ES-I3 (cell line): Measurements from ENCODE around the gene CCL20.

Experiments used
- H3K36me3 ChIP-seq: 2 replicates; pipeline ENCODE4 v1.6.1; 2013; ENCODE audit warnings: mild to moderate bottlenecking, low read length, control low read depth, moderate library complexity; ENCODE audit not compliant: insufficient read depth
- H3K4me1 ChIP-seq: 2 replicates; pipeline ENCODE4 v1.6.1; 2013; ENCODE audit warnings: mild to moderate bottlenecking, control low read depth, low read length; ENCODE audit not compliant: insufficient read depth
- H3K9ac ChIP-seq: 2 replicates; pipeline ENCODE4 v1.6.1; 2013; ENCODE audit warnings: low read depth, mild to moderate bottlenecking, low read length, moderate library complexity
- H3K9me3 ChIP-seq: 2 replicates; pipeline ENCODE4 v1.6.1; 2013; ENCODE audit warnings: mild to moderate bottlenecking, low read length, moderate library complexity; ENCODE audit not compliant: control insufficient read depth, insufficient read depth

The CCL20 gene, protein sequence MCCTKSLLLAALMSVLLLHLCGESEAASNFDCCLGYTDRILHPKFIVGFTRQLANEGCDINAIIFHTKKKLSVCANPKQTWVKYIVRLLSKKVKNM

DNA sequence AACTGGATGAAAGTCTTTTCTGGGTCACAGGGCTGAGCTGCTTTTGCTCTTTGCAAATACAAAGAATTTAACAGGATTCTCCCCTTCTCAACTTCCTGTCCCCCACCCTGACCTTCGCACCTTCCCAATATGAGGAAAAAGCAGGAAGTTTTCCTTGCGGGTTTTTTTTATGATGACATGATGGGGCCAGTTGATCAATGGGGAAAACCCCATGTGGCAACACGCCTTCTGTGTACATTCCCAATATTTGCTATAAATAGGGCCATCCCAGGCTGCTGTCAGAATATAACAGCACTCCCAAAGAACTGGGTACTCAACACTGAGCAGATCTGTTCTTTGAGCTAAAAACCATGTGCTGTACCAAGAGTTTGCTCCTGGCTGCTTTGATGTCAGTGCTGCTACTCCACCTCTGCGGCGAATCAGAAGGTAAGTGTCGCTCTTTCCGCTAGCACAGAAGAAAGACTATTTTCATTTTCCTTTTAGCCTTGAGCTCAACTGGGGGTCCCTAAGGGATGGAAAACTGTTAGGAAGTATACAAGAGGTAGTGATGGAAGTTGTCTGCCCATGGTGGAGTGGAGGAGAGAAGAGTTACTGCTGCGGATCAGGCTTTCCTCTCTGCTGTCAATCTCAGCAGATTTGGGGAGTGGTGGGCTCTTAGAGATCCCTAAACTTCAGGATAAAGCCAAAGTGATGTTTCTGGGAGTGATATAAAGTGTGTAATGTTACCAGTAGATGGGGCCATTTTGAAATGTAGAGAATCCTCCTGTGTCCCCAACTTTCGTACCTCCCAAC lies at the start of gene CCL20:
Gene CCL20, plus strand, starts transcription at position 281 of the 792 bp plus-strand sequence. Its CDS starts 70 bp downstream, at position 351.
- peaks cover 13% of the 10 kb centered on the region for H3K4me1 ChIP-seq
- no peak within 1 kb of the TSS for H3K9ac ChIP-seq
- no peaks in the 10 kb centered on the region for H3K36me3 ChIP-seq
- no peaks in the 10 kb centered on the region for H3K9me3 ChIP-seq

DNA sequence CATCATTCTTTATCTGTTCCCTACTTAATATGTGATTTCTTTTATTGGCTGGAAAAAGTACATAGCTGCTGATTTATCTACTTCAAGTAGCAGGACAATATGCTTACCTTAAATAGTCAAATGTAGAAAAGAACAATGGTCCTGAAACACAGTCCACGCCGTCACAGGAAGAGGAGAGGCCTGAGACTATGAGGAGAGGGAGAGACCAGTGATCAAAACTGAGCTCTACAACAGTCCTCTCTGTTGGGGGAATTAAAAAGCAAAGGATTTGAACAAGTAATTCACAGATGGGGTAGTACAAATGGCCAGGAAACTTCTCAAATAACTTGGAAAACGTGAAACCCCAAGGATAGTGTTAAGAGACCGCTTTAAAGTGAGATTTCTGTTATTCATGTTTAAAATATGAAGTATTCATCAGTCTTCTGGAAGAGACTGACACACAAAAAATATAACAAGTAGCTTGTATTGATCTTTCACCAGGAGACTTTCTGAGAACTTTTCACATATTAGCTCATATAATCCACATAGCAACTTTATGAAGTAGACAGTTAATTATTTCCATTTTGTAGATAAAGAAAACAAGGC lies 47.8 kb upstream of the CCL20 start:
- Histone ChIP-seq H3K4me1 (no peaks in the 10 kb centered on the region), H3K9ac (no peak overlapping the region), H3K36me3 (no peaks in the 10 kb centered on the region), H3K9me3 (no peaks in the 10 kb centered on the region)

DNA sequence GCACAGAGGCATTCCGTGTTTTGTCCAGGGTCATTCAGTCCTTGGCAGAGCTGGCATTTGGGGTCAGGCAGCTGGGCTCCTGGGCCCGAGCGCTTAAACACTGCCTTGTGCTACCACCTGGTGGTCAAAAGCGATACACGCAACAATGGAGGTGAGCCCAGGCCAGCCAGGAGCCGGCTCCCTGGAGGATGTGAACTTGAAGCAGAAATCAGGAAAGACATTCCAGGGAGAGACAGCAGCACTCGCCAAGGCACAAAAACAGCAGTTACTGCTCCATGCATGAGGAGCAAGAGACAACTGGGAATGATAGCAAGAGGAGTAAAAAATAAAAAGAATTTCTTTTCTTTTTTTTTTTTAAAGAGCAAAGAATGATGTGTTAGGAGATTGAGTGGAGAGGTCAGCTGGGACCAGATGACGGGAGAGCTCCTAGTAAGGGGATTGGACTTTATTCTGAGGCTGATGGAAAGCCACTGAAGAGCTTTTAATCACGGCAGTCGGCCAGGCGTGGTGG lies 47.2 kb upstream of the CCL20 start:
- H3K36me3 ChIP-seq = no peaks in the 10 kb centered on the region
- H3K9ac ChIP-seq = no peak overlapping the region
- H3K4me1 ChIP-seq = no peaks in the 10 kb centered on the region
- no peaks in the 10 kb centered on the region for H3K9me3 ChIP-seq

DNA sequence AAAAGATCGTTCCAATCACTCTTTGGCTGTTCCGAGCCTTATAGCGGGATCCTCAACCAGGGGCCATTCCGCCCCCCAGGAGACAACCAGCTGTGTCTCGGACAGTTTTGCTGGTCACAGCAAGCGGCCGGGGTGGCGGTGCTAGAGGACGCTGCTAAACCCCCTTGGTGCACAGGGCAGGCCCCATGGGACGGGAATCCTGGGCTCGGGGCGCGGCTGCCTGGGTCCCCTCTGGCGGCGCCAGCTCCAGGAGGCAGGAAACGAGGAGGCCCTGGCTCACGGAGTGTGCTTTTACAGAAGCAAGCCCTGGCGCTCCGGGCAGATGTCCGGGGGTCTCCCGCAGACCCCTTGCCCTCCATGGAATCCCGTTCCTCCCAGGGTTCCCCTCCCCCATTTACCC lies 45.8 kb upstream of the CCL20 start:
- Histone ChIP-seq H3K4me1 (peaks cover 7% of the 10 kb centered on the region), H3K9ac (no peak overlapping the region), H3K9me3 (no peaks in the 10 kb centered on the region), H3K36me3 (no peaks in the 10 kb centered on the region)

DNA sequence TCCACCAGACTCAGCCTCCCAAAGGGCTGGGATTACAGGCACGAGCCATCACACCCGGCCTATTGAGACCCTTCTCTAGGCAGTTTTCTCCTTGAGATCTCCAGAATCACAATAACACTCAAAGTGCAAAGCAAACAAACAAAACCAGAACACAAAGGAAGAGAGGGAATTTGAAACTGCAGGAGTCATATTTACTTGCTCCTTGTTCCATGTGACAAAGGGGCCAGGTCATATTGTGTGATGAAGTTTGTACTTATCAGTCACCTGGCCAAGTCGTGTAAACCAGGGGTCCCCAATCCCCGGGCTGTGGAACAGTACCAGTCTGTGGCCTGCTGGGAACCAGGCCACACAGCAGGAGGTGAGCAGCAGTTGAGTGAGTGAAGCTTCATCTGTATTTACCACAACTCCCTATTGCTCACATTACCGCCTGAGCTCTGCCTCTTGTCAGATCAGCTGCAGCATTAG lies 41.4 kb upstream of the CCL20 start:
- Histone ChIP-seq H3K9me3 (no peaks in the 10 kb centered on the region), H3K36me3 (no peaks in the 10 kb centered on the region), H3K4me1 (peaks cover 16% of the 10 kb centered on the region), H3K9ac (no peak overlapping the region)

DNA sequence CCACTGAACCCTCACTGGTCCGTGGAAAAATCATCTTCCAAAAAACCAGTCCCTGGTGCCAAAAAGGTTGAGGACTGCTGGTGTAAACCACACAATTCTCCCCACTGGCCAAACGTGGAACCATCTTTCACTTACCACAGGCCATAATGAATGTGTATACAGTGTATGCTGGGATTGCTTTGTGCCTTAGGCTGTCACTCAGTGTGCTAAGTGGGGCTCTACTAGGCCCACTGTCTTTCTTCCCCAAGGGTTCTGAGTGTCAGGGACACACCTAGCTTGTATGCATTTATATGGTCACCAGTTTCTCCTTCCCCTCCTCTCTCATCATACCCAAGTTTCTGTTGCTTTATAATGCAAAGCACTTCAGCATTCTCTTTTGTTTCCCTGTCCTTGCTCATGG lies 40.7 kb upstream of the CCL20 start:
- Histone ChIP-seq H3K9ac (no peak overlapping the region; the same call in 1 of the 2 replicates), H3K9me3 (no peaks in the 10 kb centered on the region), H3K36me3 (no peaks in the 10 kb centered on the region), H3K4me1 (peaks cover 16% of the 10 kb centered on the region)

DNA sequence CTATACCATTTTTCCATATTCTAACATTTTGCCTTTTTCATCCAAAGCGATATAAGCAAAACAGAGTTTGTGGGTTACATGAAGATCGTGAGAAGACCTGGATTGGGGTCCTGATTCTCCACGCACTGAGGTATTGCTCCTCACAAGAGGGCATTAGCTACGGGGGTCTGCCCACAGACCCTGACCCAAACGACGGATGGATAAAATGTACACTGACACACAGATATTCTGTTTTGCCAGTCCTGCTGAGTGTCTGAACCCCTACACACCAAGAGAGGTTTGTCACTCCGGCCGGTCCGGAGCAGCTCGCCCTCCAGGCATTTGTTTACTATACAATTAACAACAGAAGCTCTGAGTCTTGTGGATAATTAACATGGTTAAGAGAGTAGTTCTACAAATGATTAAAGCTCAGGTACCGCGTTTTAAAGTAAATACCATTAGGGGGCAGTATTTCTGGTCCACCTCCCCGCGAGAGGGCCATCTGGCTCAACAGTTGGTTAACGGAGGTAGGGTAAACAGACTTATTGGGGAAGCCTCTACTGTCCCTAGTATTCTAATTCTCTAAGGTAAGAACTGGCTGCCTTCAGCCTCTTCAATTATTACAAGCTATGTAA lies 39.5 kb upstream of the CCL20 start:
- Histone ChIP-seq H3K36me3 (no peaks in the 10 kb centered on the region), H3K9me3 (no peaks in the 10 kb centered on the region), H3K4me1 (peaks cover 16% of the 10 kb centered on the region), H3K9ac (no peak overlapping the region)

DNA sequence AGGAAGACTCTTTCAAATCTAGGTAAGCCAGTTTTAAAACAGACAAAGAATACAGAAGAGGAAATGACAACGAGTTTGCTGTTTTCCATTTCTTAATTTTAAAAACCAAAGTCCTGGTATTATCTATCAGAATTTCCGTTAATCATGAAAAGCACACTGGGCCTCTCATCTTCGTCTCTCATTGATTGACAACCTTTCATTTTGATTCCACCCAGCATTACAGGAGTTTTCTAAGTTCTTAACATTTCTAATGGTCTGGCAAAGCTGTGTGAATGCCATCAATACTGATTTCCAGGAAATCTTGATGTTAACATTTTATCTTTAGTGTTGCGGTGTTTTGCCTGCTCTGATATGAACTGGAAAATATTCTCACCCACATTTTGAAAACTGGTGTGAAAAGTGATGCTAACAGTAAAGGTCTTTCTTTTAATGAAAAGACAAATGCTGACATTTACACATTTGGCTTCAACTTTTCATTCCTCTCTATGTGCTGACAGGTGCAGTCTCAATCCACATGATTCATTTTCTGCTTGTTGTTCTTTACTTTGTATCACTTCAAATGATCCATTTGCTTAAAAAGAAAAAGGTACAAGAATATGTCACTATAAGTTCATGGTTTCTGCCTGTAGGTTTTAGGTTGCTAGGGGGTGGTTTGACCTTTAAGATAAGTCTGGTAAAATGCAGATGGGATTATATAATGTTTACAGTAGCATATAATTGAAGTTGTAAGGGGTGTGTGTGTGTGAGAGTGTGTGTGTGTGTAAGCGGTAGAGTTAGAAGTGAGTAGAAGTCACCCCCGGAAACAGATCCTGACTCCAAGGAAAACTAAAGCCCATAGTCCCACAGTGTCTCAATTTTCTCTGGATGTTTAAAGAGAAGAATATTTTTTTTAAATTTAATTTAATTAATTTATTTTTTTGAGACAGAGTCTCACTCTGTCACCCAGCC lies 38.5 kb upstream of the CCL20 start:
- H3K4me1 ChIP-seq = peaks cover 16% of the 10 kb centered on the region
- no peak overlapping the region for H3K9ac ChIP-seq
- H3K9me3 ChIP-seq = no peaks in the 10 kb centered on the region
- no peaks in the 10 kb centered on the region for H3K36me3 ChIP-seq

DNA sequence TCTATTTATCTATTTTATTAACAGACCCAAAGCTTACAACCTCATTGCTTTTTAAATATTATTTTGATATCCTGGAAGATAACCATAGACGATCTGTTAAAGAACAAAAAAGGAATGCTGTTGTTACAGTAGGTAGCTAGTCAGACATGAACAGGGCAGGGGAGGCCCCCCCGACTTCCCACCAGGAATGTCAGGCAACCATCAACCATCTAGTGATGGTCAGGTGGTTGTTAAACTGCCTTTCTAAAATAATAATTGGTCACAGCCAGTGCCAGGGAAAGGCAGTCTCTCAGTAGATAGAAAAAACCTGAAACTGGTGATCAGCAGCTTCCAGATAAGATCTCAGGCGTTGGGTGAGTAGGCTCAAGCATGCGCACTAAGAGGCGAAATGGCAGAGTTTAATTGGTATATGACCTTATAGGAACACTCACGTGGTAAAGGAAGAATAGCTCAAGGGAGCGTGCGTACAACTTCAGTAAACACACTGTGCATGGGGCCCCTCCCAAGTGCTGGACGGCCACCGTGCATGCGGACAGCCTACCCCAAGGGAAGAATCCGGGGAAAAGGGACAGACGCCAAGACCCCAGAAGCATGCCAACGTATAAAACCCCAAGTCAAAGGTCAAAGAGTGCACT lies 32.5 kb upstream of the CCL20 start:
- H3K9me3 ChIP-seq = no peaks in the 10 kb centered on the region
- 0 out of 2 replicates have a peak, but pooled peaks cover 3% of the 10 kb centered on the region for H3K4me1 ChIP-seq
- H3K36me3 ChIP-seq = no peaks in the 10 kb centered on the region
- no peak overlapping the region for H3K9ac ChIP-seq

DNA sequence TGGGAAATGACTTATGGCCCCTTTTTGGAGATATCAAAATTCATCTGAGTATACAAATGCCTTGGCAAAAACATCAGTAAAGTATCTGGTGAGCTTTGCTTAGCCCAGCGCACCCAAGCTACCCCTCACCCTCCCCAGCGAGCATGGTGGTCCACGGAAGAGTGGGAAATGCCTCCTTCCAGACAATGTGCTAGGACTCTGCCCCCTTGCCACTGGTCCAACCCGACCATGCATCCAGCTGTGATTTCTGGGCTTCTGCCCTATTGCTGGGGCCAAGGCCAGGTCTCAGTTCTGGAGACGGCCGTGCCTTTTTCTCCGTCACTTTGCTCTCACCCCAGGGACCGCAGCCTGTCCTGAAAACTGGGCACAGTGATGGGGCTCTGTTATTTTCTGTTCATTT lies 31.8 kb upstream of the CCL20 start:
- H3K9me3 ChIP-seq = no peaks in the 10 kb centered on the region
- 0 out of 2 replicates have a peak, but pooled peaks cover 3% of the 10 kb centered on the region for H3K4me1 ChIP-seq
- no peak overlapping the region for H3K9ac ChIP-seq
- H3K36me3 ChIP-seq = no peaks in the 10 kb centered on the region

DNA sequence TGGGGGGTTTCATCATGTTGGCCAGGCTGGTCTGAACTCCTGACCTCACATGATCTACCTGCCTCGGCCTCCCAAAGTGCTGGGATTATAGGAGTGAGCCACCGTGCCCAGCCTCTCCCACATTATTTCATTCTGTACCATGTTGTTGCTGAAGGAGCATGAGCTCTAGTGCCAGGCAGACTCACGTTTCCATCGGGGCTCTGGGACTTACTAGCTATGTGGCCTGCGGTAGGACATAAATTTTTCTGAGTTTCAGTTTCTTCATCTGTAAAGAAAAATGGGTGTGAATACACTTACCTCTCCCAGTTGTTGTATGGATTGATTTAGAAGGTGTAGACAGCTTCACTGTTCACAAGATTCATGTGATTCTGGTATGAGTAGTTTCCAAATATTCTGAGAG lies 30.8 kb upstream of the CCL20 start:
- H3K36me3 ChIP-seq = no peaks in the 10 kb centered on the region
- no peaks in the 10 kb centered on the region for H3K9me3 ChIP-seq
- H3K9ac ChIP-seq = no peak overlapping the region
- 0 out of 2 replicates have a peak, but pooled peaks cover 3% of the 10 kb centered on the region for H3K4me1 ChIP-seq

DNA sequence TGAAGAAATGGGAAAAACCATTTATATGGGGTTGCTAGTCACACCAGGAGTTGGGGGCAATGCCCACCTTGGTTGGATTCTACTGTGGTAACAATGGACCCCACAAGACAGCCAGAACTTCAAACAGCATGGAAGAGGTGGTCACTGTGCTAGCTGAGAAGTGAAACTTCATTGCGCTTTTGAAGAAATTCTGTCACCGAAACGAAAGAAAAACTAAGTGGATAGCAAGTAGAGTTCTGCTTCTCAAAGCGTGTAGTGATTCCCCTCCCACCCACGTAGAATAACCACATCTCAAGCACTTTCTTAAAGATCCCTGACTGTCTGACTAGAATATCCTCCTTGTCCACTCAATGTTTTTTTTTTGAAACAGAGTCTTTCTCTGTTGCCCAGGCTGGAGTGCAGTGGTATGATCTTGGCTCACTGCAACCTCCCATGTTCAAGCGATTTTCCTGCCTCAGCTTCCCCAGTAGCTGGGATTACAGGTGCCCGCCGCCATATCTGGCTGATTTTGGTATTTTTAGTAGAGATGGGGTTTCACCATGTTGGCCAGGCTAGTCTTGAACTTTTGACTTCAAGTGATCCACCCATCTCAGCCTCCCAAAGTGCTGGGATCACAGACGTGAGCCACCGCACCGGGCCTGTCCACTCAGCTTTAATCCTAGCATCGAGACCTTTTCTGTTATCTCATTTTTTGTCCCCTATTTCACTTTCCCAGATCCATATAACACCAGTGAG lies 30.1 kb upstream of the CCL20 start:
- no peaks in the 10 kb centered on the region for H3K36me3 ChIP-seq
- no peaks in the 10 kb centered on the region for H3K9me3 ChIP-seq
- no peak overlapping the region for H3K9ac ChIP-seq
- H3K4me1 ChIP-seq = 0 out of 2 replicates have a peak, but pooled peaks cover 3% of the 10 kb centered on the region

DNA sequence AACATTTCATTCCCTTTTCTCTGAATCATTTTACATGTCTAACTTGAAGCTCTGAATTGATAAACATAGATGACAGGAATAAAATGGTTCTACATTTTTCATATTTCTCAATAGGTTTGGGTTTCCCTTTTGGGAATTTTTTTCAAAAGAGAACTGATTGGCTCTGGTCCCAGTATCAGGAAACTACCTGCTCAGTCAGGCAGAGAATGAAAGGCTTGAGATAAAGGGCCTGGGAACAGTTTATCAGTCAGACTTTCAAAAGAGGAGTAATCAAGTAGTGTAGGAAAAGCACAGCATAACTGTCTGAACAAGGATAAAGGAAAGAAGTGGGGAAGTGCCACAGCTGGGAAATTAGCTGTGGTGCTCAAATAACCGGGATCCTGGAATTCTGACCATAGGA lies 28.3 kb upstream of the CCL20 start:
- Histone ChIP-seq H3K9me3 (no peaks in the 10 kb centered on the region), H3K4me1 (0 out of 2 replicates have a peak, but pooled peaks cover 3% of the 10 kb centered on the region), H3K9ac (no peak overlapping the region), H3K36me3 (no peaks in the 10 kb centered on the region)
